UCSD-AML1 (cell line): ENCODE measurements around the gene FJX1.
A peak's percentile ranks its signal among the peaks of the same experiment; 100 is the strongest.
"Not testable (repeated sequence)": the region's sequence is repeated elsewhere in the genome, so short reads cannot be mapped to it uniquely, and the experiment has no call there.

ENCODE experiments used
- DNase-seq: peaks from one replicate; lab custom pipeline; 2025; ENCODE audit not compliant: unreplicated experiment; lab: John Stamatoyannopoulos, UW

The FJX1 gene

DNA sequence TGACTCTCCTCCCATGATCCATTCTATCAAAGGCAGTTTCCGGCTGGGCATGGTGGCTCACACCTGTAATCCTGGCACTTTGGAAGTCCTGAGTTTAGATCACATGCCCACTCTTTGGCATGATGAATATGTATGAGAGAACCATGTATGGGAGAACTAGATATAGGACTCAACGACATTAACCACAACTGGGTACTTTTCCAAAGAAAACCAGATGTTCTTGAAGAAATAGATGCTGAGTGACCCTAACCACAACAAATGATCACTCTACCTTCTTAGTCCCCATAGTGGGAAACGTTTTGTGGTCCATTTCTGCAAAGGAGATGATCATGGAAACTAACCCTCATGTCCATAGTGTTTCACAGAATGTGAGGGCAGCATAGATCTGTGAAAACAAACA, 13.6 kb downstream of the FJX1 start:
- DNase-seq = no peak

DNA sequence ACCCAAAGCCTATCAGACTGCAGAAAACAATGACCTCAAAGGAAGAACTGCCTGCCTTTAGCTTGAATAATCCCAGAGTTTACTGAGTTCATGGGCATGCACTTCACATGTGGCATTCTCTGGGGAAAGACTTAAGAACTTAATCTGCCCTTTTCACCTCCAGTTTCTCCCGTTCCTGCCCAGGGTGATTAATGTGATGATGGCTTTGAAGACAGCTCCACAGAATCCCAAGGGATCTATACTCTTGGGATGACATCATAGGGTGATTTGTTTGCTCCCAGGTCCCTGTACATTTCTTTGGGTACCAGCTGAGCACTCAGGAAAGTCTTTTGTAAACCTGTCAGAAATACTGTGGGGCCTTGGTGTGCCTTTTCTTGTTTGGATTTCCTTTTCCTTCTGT, 14.0 kb downstream of the FJX1 start:
- no peak for DNase-seq

DNA sequence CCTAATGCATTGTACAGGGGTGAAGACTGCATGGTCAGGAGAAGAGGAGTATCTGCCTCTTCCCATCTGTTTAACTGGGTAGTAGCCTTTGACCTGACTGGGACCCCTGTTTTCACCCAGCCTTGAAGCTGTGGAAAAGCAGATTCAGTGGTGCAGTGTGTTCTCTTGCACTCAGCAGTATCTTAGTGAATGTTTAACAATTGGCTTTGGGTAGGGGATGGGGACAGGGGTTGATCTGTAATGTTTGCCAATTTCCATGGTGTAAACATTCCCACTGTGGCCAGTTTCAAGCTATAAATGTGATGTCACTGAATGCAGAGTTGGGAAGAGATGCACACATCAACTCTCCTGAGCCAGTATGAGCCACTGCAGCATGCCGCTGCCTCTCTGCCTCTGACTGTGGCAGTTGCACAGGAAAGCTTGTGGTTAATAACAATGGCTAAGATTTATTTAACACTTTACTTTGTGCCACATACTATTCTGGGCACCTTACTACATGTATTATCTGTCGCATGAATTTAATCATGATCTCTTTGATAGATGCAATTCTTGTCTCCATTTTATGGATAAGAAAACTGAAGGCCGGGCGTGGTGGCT, 15.7 kb downstream of the FJX1 start:
- DNase-seq = no peak

DNA sequence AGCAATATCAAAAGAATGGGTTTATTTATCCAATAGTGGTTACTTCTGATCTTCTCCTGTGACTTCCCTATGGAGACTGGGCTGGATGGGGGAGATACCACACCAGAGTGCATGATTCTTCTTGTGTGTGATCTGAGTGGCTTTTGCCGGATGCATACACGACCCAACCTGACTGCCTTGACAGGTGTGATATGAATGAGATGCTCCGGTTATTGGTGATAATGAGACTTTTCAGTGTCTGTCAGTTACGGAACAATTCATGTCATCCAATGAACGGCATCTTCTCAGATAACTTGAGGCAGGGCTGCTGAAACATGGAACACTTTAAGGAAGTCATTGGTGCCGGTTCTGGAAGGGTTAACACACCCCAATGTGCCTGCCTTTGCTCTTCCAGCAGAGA, 17.7 kb downstream of the FJX1 start:
- DNase-seq = no peak

DNA sequence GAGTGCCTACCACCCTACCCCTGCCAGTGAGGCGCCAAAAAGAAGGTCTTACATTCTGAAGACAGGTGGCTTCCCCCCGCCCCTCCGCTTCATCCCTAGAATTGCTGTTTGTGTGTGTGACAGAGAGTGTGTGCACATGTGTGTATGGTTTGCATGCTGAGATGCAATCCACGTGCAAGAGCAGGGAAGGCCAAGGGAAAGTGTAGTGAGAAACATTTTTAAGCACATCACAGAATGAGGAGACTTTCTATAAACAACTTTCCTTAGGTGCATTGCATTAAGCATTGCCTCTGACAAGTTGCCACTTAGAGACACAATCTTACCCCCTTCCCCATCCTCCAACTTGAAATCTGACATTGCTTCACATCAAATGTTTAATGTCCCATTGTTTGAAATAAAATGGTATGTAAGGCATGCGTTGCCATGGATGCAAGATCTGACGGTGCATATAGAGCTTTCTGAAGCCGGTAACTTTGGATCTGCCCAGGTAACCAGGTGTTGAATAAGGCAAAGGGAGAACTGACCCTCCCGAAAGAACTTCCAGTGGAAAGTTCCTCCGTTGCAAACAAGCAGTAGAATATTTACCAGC, 21.4 kb downstream of the FJX1 start:
- no peak for DNase-seq

DNA sequence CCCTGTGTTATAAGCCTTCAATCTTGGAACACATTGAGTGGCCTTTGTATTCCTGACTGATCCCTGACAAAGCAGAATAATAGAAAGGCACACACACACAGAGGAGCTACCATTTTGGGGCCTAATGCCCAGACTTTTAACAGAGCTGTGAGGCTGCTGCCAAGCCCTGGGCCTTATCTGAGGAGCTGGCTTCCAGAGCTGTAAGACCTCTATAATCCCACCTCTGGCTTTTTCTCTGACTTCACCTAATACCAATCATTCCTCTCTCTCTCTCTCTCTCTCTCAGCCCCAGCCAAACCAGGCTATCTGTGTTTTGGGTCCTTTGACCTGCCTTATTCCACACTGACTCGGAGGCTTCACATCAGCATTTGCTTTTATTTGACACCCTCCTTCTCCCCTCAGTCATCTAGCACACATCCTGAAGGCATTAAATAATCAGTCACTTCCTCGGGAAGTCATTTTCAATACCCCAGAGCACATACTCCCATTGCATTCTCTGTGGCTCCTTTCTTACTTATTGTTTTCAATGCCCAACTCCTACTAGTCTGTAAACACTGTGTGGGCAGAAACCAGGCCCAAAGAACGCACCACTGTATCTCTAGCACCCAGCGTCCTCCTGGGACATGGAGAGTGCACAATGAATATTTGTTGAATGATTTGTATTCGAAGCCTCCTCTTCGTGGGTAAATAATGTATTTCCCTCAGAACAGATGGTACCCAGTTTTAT, 23.1 kb downstream of the FJX1 start:
- DNase-seq = no peak

DNA sequence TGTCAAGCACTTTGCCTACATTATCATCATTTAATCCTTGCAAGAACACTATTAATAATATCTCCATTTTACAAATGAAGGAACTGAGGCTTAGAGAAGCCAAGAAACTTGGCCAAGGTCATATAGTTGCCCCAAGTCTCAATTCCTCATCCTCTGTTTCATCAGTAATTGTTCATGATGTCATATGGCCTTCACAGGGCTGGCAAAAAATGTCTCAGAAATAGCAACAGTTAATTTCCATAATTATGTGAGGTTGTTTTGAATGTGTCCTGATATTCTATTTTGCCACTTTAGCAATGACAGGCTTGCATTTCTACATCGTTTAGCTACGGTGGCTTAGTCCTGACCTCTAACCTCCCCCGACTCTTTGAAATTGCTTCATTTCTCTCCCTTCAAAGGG, 23.7 kb downstream of the FJX1 start:
- no peak for DNase-seq

DNA sequence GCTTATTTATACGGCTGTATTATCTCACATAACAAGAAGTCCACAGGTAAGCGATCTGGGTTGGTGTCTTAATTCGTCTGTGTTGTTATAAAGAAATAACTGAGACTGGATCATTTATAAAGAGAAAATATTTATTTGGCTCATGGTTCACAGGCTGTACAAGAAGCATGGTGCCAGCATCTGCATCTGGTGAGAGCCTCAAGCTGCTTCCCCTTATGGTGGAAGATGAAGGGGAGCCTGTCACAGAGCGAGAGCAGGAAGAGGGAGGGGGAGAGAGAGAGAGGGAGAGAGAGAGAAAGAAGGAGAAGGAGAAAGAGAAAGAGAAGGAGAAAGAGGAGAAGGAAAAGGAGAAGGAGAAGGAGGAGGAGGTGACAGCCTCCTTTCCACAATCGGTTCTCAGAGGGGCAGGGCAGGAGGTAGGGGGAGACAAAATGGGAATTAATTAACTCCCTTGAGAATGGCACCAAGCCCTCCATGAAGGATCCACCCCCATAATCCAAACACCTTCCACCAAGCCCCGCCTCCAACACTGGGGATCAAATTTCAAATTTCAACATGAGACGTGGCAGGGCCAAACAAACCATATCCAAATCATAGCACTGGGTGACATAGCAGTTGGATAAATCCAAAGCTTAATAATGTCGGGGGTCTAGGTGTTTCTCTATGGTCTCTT, 29.3 kb downstream of the FJX1 start:
- no peak for DNase-seq

DNA sequence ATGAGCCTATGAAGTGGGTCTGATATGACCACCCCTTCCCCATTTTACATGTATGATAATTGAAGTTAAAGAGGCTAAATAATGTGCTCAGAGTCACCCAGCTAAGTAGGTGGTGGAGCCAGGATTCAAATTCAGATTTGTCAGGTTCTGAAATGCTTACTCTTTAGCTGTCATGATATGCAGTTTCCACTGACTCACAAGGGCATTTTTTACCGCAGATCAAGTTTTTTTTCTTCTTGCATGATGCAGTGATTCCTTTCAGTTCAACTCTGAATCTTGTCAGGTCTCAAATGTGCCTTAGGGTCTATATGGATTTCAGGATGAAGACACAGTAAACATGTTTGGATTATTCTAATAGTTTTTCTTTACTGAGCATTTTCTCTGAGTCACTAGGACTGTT, 31.7 kb downstream of the FJX1 start:
- no peak for DNase-seq

DNA sequence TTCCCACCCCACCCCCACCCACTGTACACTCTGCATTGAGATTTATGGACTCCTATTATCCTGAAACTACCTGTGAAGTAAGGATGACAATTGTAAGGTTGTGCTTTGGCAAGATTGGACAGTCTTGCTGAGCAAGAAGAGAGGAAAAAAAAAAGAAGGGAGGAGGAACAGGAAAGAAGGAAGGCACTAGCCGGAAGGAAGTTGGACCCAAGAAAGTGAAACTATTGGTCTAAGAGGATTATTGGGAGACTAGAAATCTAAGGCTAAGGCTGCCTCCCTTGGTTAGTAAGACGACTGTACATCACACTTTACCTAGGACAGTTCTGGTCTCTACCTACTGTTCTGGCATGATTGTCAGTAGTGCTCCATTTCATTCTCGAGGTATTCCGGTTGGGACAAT, 32.2 kb downstream of the FJX1 start:
- no peak for DNase-seq

DNA sequence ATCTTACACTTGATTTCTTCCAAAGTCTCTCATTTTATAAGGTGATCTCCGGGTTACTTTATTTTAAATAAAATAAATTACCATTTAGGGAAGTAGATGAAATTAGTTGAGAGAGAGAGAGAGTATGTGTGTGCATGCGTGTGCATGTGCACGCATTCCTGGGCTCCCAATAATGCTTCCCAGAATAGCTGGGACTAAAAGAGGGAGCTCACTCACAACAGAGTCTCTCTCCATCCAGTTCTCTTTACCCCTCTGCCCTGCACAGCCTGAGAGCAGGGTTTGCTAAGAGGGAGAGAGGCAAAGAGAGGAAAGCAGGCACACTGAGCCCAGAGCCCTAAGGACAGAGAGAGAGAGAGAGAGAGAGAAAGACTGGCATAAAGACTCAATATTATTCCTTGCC, 33.0 kb downstream of the FJX1 start:
- DNase-seq = no peak

DNA sequence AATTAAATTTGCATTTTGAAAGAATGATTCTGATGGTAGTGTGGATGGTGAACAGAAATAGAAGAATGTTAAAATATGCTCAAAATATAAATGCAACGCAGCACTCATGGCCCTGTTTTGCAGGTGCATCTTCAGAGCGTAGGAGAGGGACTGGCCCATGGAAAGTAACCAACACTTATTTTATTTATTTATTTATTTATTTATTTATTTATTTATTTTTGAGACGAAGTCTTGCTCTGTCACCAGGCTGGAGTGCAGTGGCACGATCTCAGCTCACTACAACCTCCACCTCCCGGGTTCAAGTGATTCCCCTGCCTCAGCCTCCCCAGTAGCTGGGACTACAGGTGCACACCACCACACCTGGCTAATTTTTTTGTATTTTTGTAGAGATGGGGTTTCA, 34.5 kb downstream of the FJX1 start:
- not testable (repeated sequence) for DNase-seq

DNA sequence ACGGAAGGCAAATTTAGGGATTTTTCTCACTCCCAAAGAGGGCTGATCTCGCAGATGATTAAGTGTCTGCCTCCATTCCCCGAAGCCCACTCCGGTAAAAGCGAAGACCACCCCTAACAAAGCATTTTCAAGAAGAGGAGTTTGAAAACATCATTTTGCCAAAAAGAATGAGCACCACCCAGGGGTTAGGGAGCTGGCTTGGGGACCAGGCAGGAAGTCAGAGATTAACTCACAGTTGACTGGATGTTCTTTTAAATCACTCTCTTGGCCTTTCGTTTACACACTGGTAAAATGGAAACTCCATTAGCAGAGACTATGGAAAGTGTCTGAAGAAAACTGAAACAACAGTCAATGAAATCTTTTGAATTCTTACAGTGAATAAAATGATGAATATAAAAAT, 36.5 kb downstream of the FJX1 start:
- no peak for DNase-seq

DNA sequence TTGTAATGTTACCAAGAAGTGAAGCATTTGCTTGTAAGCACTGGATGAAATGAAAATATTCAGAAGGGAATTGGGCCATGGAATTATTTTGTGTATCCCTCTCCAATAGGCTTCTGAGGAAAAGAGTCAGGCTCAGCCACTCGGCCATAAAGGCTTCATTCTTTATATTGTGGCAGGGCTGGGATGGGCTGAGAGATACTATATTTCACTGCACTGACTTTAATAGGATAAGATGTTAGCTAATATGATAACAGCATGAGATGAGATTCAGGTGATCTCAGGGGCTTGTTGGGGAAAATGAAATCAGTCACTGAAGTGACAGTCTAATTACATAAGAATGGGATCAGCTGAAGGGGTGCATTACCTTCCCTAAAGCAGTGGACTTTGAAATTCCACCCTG, 37.0 kb downstream of the FJX1 start:
- DNase-seq = no peak

DNA sequence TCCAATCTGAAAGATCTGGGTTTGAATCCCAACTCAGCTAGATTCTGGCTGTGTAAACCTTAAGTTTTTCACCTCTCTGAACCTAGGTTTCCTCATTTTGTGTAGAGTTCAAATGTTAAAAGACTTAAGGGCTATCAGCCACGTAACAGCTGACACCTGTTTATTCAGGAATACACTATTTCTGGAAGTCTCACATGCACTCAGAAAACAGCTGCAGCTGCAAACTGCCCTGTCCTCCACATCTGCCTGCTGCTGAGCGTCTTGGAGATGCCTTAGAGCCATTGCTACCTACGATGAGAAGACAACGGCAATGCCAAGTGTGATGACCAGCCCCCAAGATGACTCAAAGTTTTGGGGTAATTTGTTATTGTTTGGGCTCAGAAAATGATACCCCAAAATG, 37.6 kb downstream of the FJX1 start:
- DNase-seq = no peak

DNA sequence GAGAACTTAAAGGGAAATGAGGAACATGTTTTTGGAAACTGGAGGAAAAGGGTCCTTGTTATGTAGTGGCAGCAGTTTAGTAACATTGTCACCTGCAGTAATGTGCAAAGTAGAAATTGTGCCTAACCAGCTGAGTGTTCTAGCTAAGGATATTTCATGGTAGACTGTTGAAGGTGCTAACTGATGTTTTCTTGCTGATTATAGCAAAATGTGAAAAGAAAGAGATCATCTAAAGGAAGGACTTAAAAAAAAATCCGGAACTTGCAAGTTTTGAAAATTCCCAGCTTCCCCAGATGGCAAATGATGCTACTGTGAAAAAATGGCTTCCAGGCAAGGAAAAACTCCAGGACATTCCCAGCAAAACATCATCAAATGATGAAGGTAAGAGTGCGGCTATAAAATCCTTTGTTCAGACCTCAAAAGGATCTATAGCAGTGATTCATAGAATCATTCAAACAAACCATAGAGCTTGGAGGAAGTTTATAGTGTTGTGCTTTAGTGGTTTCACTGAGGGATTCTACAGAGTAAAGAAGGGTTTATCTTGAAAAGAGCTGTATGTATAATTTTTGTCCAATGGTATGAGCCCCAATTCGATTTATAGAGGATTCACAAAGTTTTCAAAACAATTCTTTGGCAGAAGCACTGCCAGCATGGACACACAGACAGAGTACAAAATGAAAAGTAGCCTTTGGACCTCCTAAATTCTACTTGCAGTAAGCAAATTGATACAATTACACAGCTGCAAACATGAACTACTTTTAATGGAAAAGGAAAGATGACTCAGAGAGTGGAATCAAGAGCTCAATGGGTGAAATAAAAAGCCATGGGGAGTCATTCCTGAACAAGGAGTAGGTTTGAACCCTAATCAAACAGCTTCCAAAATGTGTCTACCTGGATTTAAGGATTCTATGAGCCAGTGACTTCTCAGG, 40.0 kb downstream of the FJX1 start:
- no peak for DNase-seq

DNA sequence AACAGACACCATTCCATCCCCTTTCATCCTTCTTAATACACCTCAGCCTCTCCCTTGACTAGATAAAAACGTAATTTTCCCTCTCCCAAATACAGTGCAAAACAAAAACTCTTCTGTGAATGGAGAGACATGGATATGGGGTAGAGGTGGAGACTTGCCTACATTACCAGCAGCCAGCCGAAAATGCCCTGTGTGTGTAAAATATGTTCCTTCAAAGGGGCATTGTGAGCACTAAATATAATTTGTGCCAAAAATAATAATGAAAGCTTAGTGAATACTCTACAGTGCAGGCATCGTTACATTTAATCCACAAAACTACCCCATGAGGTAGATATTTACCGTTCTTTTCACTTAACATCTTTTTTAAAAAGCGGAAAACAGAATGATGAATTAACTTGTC, 43.3 kb downstream of the FJX1 start:
- DNase-seq = no peak

DNA sequence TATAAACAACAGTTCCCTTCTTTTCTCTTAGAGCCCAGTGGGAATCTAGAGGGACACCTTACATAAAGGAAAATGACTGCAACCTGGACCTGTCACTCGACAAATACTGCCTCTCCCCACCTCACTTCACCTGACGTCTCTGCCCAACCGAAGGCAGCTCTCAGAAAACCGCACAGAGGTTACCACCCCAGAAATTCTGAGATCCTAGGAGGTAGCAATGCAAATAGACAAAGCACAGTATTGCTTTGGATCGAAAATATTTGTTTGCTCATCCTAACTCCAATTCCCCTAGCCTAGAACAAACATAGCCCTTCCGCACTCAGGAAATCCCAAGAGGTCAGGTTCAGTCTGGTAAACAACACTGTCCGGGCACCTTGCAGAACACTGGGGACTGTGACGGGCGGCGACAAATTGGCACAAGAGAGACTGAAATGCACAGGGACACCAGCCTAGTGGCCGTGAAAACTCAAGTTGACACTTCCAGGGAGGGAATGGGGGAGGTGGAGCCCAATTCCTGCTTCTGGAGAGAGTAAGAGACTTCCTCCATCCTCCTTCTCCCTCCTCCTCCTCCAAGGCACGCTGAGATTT, 43.9 kb downstream of the FJX1 start:
- DNase-seq = no peak

DNA sequence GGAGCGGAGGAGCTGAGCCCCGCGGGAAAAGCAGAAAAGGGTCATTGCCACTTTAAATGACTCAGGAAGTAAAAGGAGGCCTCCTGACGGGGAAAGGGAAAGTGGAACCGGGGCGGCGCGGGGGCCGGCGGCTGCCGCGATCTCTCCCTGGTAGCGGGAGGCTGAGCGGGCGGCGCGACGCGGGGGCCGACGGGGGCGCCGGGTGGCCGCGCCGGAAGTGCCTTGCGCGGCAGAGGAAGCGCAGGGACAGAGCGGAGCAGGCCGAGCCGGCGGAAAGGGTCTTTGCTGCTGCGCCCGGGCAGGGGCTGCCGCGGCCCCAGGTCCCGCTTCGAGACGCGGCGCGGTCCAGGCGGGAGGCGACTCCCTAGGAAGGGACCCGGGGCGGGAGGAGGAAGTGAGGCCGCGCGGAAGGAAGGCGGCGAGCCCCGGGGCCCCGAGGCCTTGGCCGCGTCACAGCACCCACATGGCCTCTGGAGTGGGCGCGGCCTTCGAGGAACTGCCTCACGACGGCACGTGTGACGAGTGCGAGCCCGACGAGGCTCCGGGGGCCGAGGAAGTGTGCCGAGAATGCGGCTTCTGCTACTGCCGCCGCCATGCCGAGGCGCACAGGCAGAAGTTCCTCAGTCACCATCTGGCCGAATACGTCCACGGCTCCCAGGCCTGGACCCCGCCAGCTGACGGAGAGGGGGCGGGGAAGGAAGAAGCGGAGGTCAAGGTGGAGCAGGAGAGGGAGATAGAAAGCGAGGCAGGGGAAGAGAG, 44.6 kb downstream of the FJX1 start, which contains the start of gene TRIM44:
Gene TRIM44 (plus strand): TSS at position 127 of the 759 bp plus-strand sequence. CDS start 337 bp downstream, at position 464.
- DNase-seq = peak; percentile 81

DNA sequence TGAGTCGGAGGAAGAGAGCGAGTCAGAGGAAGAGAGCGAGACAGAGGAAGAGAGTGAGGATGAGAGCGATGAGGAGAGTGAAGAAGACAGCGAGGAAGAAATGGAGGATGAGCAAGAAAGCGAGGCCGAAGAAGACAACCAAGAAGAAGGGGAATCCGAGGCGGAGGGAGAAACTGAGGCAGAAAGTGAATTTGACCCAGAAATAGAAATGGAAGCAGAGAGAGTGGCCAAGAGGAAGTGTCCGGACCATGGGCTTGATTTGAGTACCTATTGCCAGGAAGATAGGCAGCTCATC, 45.1 kb downstream of the FJX1 start:
- DNase-seq = no peak
